ENCODE results near the gene APOB. TPM values are rescaled to one million over a fixed set of nuclear protein-coding genes. Genes with fewer than 3 reads are reported as not detected.

The APOB gene
- total RNA-seq, 3 donors from 2014 or later (not counting 1 experiment from before 2014, with no cell fraction given): not detected

GRCh38 chr2:20976527-20976926 is 67.3 kb downstream of the APOB start:
- H3K4me3 Mint-ChIP-seq: no peak overlapping the region
- WGBS (ENCODE audit: insufficient coverage): 92% methylated on average over 4 of the region's 4 CpGs
- no peaks in the 10 kb centered on the region for H3K4me1 Mint-ChIP-seq
- Histone ChIP-seq H3K27ac (ENCODE audit: low read length) (no peak overlapping the region), H3K9me3 (ENCODE audit: control insufficient read depth, insufficient read depth, low read length) (no peaks in the 10 kb centered on the region), H3K4me3 (ENCODE audit: low read length) (no peak overlapping the region), H3K36me3 (ENCODE audit: control insufficient read depth, insufficient read depth, low read length) (no peaks in the 10 kb centered on the region), H3K4me1 (ENCODE audit: control insufficient read depth, insufficient read depth, low read length) (no peaks in the 10 kb centered on the region), H3K27me3 (ENCODE audit: control insufficient read depth, insufficient read depth, low read length) (no peaks in the 10 kb centered on the region)
- no peak for TF ChIP-seq CTCF (IDR thresholded peaks at IDR 0.05)
- no peaks in the 10 kb centered on the region for H3K9me3 Mint-ChIP-seq
- DNase-seq: no peak
- no peaks in the 10 kb centered on the region for H3K36me3 Mint-ChIP-seq
- intact Hi-C loops (cut with micrococcal nuclease): no loop called here
- H3K27me3 Mint-ChIP-seq (ENCODE audit: low read depth in 2 of 2): peaks cover 0 to 6% of the 10 kb centered on the region in 2 donors
- no peak overlapping the region for H3K27ac Mint-ChIP-seq
- ATAC-seq: no peak

- Histone ChIP-seq H3K27ac (ENCODE audit: low read length) (no peak overlapping the region), H3K36me3 (ENCODE audit: control insufficient read depth, insufficient read depth, low read length) (no peaks in the 10 kb centered on the region), H3K27me3 (ENCODE audit: control insufficient read depth, insufficient read depth, low read length) (no peaks in the 10 kb centered on the region), H3K4me3 (ENCODE audit: low read length) (no peak overlapping the region), H3K9me3 (ENCODE audit: control insufficient read depth, insufficient read depth, low read length) (no peaks in the 10 kb centered on the region), H3K4me1 (ENCODE audit: control insufficient read depth, insufficient read depth, low read length) (no peaks in the 10 kb centered on the region)
- ATAC-seq (no peak), DNase-seq (no peak)
- no peak overlapping the region for H3K4me3 Mint-ChIP-seq
- H3K4me1 Mint-ChIP-seq: no peaks in the 10 kb centered on the region
- H3K27me3 Mint-ChIP-seq (ENCODE audit: low read depth in 2 of 2): peaks cover 7 to 16% of the 10 kb centered on the region in 2 donors
- no peaks in the 10 kb centered on the region for H3K9me3 Mint-ChIP-seq
- H3K36me3 Mint-ChIP-seq: no peaks in the 10 kb centered on the region
- 80% methylated on average over 2 of the region's 2 CpGs for WGBS (ENCODE audit: insufficient coverage)
- no peak overlapping the region for H3K27ac Mint-ChIP-seq
- no peak for TF ChIP-seq CTCF (IDR thresholded peaks at IDR 0.05)
- intact Hi-C loops (cut with micrococcal nuclease): no loop called here
Observed at GRCh38 chr2:20972792-20973565, 70.9 kb downstream of the APOB start.

- Histone ChIP-seq H3K36me3 (ENCODE audit: control insufficient read depth, insufficient read depth, low read length) (no peaks in the 10 kb centered on the region), H3K4me3 (ENCODE audit: low read length) (no peak overlapping the region), H3K9me3 (ENCODE audit: control insufficient read depth, insufficient read depth, low read length) (no peaks in the 10 kb centered on the region), H3K27ac (ENCODE audit: low read length) (no peak overlapping the region), H3K27me3 (ENCODE audit: control insufficient read depth, insufficient read depth, low read length) (no peaks in the 10 kb centered on the region), H3K4me1 (ENCODE audit: control insufficient read depth, insufficient read depth, low read length) (no peaks in the 10 kb centered on the region)
- DNase-seq (no peak), ATAC-seq (no peak)
- TF ChIP-seq CTCF (IDR thresholded peaks at IDR 0.05): no peak
- Mint-ChIP-seq H3K4me3 (no peak overlapping the region), H3K4me1 (no peaks in the 10 kb centered on the region), H3K27ac (no peak overlapping the region), H3K36me3 (no peaks in the 10 kb centered on the region), H3K27me3 (ENCODE audit: low read depth in 2 of 2) (peaks cover 7 to 16% of the 10 kb centered on the region in 2 donors), H3K9me3 (no peaks in the 10 kb centered on the region)
- WGBS (ENCODE audit: insufficient coverage): 74% methylated on average over 5 of the region's 5 CpGs
- intact Hi-C loops (cut with micrococcal nuclease): no loop called here
Observed at GRCh38 chr2:20972110-20972509, 71.8 kb downstream of the APOB start.

- H3K4me3 Mint-ChIP-seq: no peak overlapping the region
- no peaks in the 10 kb centered on the region for H3K4me1 Mint-ChIP-seq
- no peaks in the 10 kb centered on the region for H3K36me3 Mint-ChIP-seq
- no peak for ATAC-seq
- H3K4me3 ChIP-seq (ENCODE audit: low read length): no peak overlapping the region
- 60% methylated on average over 4 of the region's 4 CpGs for WGBS (ENCODE audit: insufficient coverage)
- H3K4me1 ChIP-seq (ENCODE audit: control insufficient read depth, insufficient read depth, low read length): no peaks in the 10 kb centered on the region
- no peak for TF ChIP-seq CTCF (IDR thresholded peaks at IDR 0.05)
- no peak for DNase-seq
- H3K27me3 ChIP-seq (ENCODE audit: control insufficient read depth, insufficient read depth, low read length): no peaks in the 10 kb centered on the region
- H3K27me3 Mint-ChIP-seq (ENCODE audit: low read depth in 2 of 2): peaks cover 14 to 16% of the 10 kb centered on the region in 2 donors
- intact Hi-C loops (cut with micrococcal nuclease): no loop called here
- H3K27ac ChIP-seq (ENCODE audit: low read length): no peak overlapping the region
- no peaks in the 10 kb centered on the region for H3K9me3 ChIP-seq (ENCODE audit: control insufficient read depth, insufficient read depth, low read length)
- H3K27ac Mint-ChIP-seq: no peak overlapping the region
- no peaks in the 10 kb centered on the region for H3K36me3 ChIP-seq (ENCODE audit: control insufficient read depth, insufficient read depth, low read length)
- H3K9me3 Mint-ChIP-seq: no peaks in the 10 kb centered on the region
Observed at GRCh38 chr2:20970068-20970467, 73.8 kb downstream of the APOB start.
